PC-3 (cell line): ENCODE data around the gene ZNF182. TPM values are rescaled to one million over a fixed set of nuclear protein-coding genes. Genes with fewer than 3 reads are reported as not detected.

Source experiments
- ATAC-seq: fragments of 200-7000 bp; cut with Tn5 transposase; 2 replicates; pipeline ENCODE4 v1.9.1; 2020; ENCODE audit warnings: mild to moderate bottlenecking, moderate library complexity
- BruUV-seq: library from RNA; stranded (reverse); fragments of 400-500 nt; replicated peaks from 2 replicates; lab custom pipeline; 2021; lab: Mats Ljungman, UMichigan
- CTCF ChIA-PET: fragments of 300-600 bp; sonication (Branson Sonifier 250); formaldehyde crosslinking; loops from one replicate; lab custom pipeline; 2022; ENCODE audit warnings: antibody characterized with exemption; lab: Charles Lee
- POLR2A ChIA-PET: fragments of 300-600 bp; sonication (Branson Sonifier 250); formaldehyde crosslinking; loops from one replicate; lab custom pipeline; 2022; ENCODE audit warnings: antibody characterized with exemption; ENCODE audit not compliant: unreplicated experiment; lab: Charles Lee
- DNase-seq: peaks from one replicate; pipeline ENCODE4 v3.0.0-alpha.2; 2015
- H2AFZ ChIP-seq: fragments of 300-600 bp; sonication (generic); 2 replicates; pipeline ENCODE4 v1.6.0; 2016; ENCODE audit warnings: antibody characterized with exemption, low read length
- H3F3A ChIP-seq: fragments of 300-600 bp; sonication (generic); one replicate; pipeline ENCODE4 v1.6.0; 2017; ENCODE audit warnings: antibody characterized with exemption, low read length, control low read depth, mild to moderate bottlenecking; ENCODE audit not compliant: unreplicated experiment
- H3K27ac ChIP-seq: fragments of 300-600 bp; sonication (generic); 2 replicates; pipeline ENCODE4 v1.5.1; 2016; ENCODE audit warnings: mild to moderate bottlenecking, low read length
- H3K27me3 ChIP-seq: fragments of 300-600 bp; sonication (generic); 2 replicates; pipeline ENCODE4 v1.6.1; 2016; ENCODE audit warnings: low read length, mixed read lengths
- H3K36me3 ChIP-seq: fragments of 300-600 bp; sonication (generic); 2 replicates; pipeline ENCODE4 v1.6.1; 2016; ENCODE audit warnings: low read depth, mixed run types, low read length, mixed read lengths
- H3K4me1 ChIP-seq: fragments of 300-600 bp; sonication (generic); 2 replicates; pipeline ENCODE4 v1.5.1; 2016; ENCODE audit warnings: low read length; ENCODE audit not compliant: insufficient read depth
- H3K4me2 ChIP-seq: fragments of 300-600 bp; sonication (generic); 2 replicates; pipeline ENCODE4 v1.6.0; 2016; ENCODE audit warnings: low read length
- H3K4me3 ChIP-seq: fragments of 300-600 bp; sonication (generic); 2 replicates; pipeline ENCODE4 v1.5.1; 2016; ENCODE audit warnings: mild to moderate bottlenecking, low read length, mixed read lengths
- H3K79me2 ChIP-seq: fragments of 300-600 bp; sonication (generic); 2 replicates; pipeline ENCODE4 v1.6.1; 2017; ENCODE audit warnings: low read length, mixed read lengths
- H3K9ac ChIP-seq: fragments of 300-600 bp; sonication (generic); 2 replicates; pipeline ENCODE4 v1.6.0; 2016; ENCODE audit warnings: mild to moderate bottlenecking, low read length
- H3K9me2 ChIP-seq: fragments of 300-600 bp; sonication (generic); replicated peaks from 2 replicates; pipeline ENCODE4 v1.6.1; 2016; ENCODE audit warnings: mixed run types, low read length, mixed read lengths
- H3K9me3 ChIP-seq: fragments of 300-600 bp; sonication (generic); 2 replicates; pipeline ENCODE4 v1.6.1; 2016; ENCODE audit warnings: low read length, mixed read lengths
- H4K20me1 ChIP-seq: fragments of 300-600 bp; sonication (generic); 2 replicates; pipeline ENCODE4 v1.6.1; 2016; ENCODE audit warnings: low read length, mixed read lengths
- CTCF ChIP-seq: fragments of 300-600 bp; sonication (generic); conservative IDR thresholded peaks from 2 replicates; pipeline ENCODE4 v1.5.1; 2017; ENCODE audit warnings: antibody characterized with exemption, low read depth, mild to moderate bottlenecking, low read length
- EZH2 ChIP-seq: fragments of 300-600 bp; sonication (generic); IDR thresholded peaks from one replicate; pipeline ENCODE4 v1.6.1; 2017; ENCODE audit warnings: antibody characterized with exemption, mild to moderate bottlenecking, low read length; ENCODE audit not compliant: unreplicated experiment
- EZH2phosphoT487 ChIP-seq: fragments of 300-600 bp; sonication (generic); IDR thresholded peaks from 2 replicates; pipeline ENCODE4 v1.6.1; 2018; ENCODE audit warnings: mild to moderate bottlenecking, antibody characterized with exemption, low read length, borderline replicate concordance
- intact Hi-C: fragments of 100-400 bp; cut with micrococcal nuclease; formaldehyde crosslinking; loops from 2 replicates; pipeline ENCODE4 v1.9.0; 2023
- total RNA-seq: library from RNA; depleted of rRNA; stranded (reverse); fragments of >200 nt; gene quantifications from 2 replicates; pipeline ENCODE4 v1.2.3, GENCODE V29; 2014

Gene ZNF182
- total RNA-seq, 1 experiment from 2014 or later = 1.2 TPM

- intact Hi-C loops = no loop called here
- H3K9me2 ChIP-seq = no peaks in the 10 kb centered on the region
- no peaks in the 10 kb centered on the region for H3K27me3 ChIP-seq
- DNase-seq = no peak
- no peaks in the 10 kb centered on the region for H3K36me3 ChIP-seq
- no peaks in the 10 kb centered on the region for H4K20me1 ChIP-seq
- H3K9ac ChIP-seq = no peak overlapping the region
- no peak for TF ChIP-seq EZH2
- no peak for TF ChIP-seq CTCF
- TF ChIP-seq EZH2phosphoT487 = no peak
- no peak overlapping the region for H3K4me2 ChIP-seq
- no peak for ATAC-seq
- H3K4me3 ChIP-seq = no peak overlapping the region
- H3K4me1 ChIP-seq = no peaks in the 10 kb centered on the region
- CTCF ChIA-PET = no interaction called here
- H3K9me3 ChIP-seq = no peaks in the 10 kb centered on the region
- no peak overlapping the region for H2AFZ ChIP-seq
- BruUV-seq = no TSS peak
- no peaks in the 10 kb centered on the region for H3F3A ChIP-seq
- POLR2A ChIA-PET = no interaction called here
- H3K27ac ChIP-seq = no peak overlapping the region
- no peaks in the 10 kb centered on the region for H3K79me2 ChIP-seq
Observed at GRCh38 chrX:47940448-47940847, 63.3 kb downstream of the ZNF182 start.

- H3K9me3 ChIP-seq = no peaks in the 10 kb centered on the region
- TF ChIP-seq EZH2 (no peak), CTCF (no peak), EZH2phosphoT487 (no peak)
- DNase-seq (no peak), ATAC-seq (no peak)
- no peaks in the 10 kb centered on the region for H3K27me3 ChIP-seq
- no peak overlapping the region for H3K9ac ChIP-seq
- no peaks in the 10 kb centered on the region for H4K20me1 ChIP-seq
- no peak overlapping the region for H3K4me2 ChIP-seq
- no peaks in the 10 kb centered on the region for H3K4me1 ChIP-seq
- ChIA-PET CTCF (no interaction called here), POLR2A (no interaction called here)
- no peak overlapping the region for H3K4me3 ChIP-seq
- H2AFZ ChIP-seq = no peak overlapping the region
- H3K27ac ChIP-seq = no peak overlapping the region
- H3F3A ChIP-seq = no peaks in the 10 kb centered on the region
- no TSS peak for BruUV-seq
- H3K9me2 ChIP-seq = no peaks in the 10 kb centered on the region
- H3K36me3 ChIP-seq = no peaks in the 10 kb centered on the region
- intact Hi-C loops = no loop called here
- no peaks in the 10 kb centered on the region for H3K79me2 ChIP-seq
Observed at GRCh38 chrX:47936940-47937317, 66.9 kb downstream of the ZNF182 start.

GRCh38 chrX:47936224-47936939 is 67.4 kb downstream of the ZNF182 start:
- no peak for ATAC-seq
- Histone ChIP-seq H2AFZ (no peak overlapping the region), H3K27ac (no peak overlapping the region), H3K4me1 (no peaks in the 10 kb centered on the region), H3K79me2 (no peaks in the 10 kb centered on the region), H4K20me1 (no peaks in the 10 kb centered on the region), H3K4me3 (no peak overlapping the region), H3K27me3 (no peaks in the 10 kb centered on the region), H3K9me2 (no peaks in the 10 kb centered on the region), H3K9me3 (no peaks in the 10 kb centered on the region), H3F3A (no peaks in the 10 kb centered on the region), H3K9ac (no peak overlapping the region), H3K4me2 (no peak overlapping the region), H3K36me3 (no peaks in the 10 kb centered on the region)
- TF ChIP-seq EZH2phosphoT487 (no peak), EZH2 (no peak), CTCF (no peak)
- intact Hi-C loops = no loop called here
- no TSS peak for BruUV-seq
- ChIA-PET POLR2A (no interaction called here), CTCF (no interaction called here)
- no peak for DNase-seq
